Karpas-422 (cell line): Measurements from ENCODE around the gene GID4. TPM values are rescaled to one million over a fixed set of nuclear protein-coding genes. Genes with fewer than 3 reads are reported as not detected.
A peak's percentile ranks its signal among the peaks of the same experiment; 100 is the strongest.

Source experiments
- DNase-seq: peaks from one replicate; pipeline ENCODE4 v3.0.0-alpha.2; 2015
- H2AFZ ChIP-seq: fragments of 200-600 bp; sonication (generic); 2 replicates; pipeline ENCODE4 v1.6.1; 2014; ENCODE audit warnings: antibody characterized with exemption, low read length, mixed read lengths
- H3K27ac ChIP-seq: fragments of 200-600 bp; sonication (generic); 2 replicates; pipeline ENCODE4 v1.5.1; 2014; ENCODE audit warnings: mild to moderate bottlenecking, low read length, moderate library complexity
- H3K27me3 ChIP-seq: fragments of 200-600 bp; sonication (generic); 2 replicates; pipeline ENCODE4 v1.6.1; 2014; ENCODE audit warnings: low read length, mixed read lengths
- H3K36me3 ChIP-seq: fragments of 200-600 bp; sonication (generic); 2 replicates; pipeline ENCODE4 v1.6.1; 2014; ENCODE audit warnings: low read length, mixed read lengths; ENCODE audit not compliant: insufficient read depth
- H3K4me1 ChIP-seq: fragments of 200-600 bp; sonication (generic); 2 replicates; pipeline ENCODE4 v1.6.1; 2014; ENCODE audit warnings: mild to moderate bottlenecking, low read length, mixed read lengths
- H3K4me2 ChIP-seq: fragments of 200-600 bp; sonication (generic); 2 replicates; pipeline ENCODE4 v1.6.1; 2014; ENCODE audit warnings: low read length, low read depth, mild to moderate bottlenecking; ENCODE audit not compliant: poor library complexity, severe bottlenecking
- H3K4me3 ChIP-seq: fragments of 200-600 bp; sonication (generic); 2 replicates; pipeline ENCODE4 v1.5.1; 2014; ENCODE audit warnings: mild to moderate bottlenecking, antibody characterized with exemption, low read length, mixed read lengths
- H3K79me2 ChIP-seq: fragments of 200-600 bp; sonication (generic); 2 replicates; pipeline ENCODE4 v1.6.1; 2014; ENCODE audit warnings: mild to moderate bottlenecking, low read length, mixed read lengths
- H3K9ac ChIP-seq: fragments of 200-600 bp; sonication (generic); 2 replicates; pipeline ENCODE4 v1.6.0; 2014; ENCODE audit warnings: low read length
- H3K9me2 ChIP-seq: fragments of 200-600 bp; sonication (generic), shearing (Covaris generic); replicated peaks from 2 replicates; pipeline ENCODE4 v1.6.0; 2014; ENCODE audit warnings: mild to moderate bottlenecking, low read length, moderate library complexity; ENCODE audit not compliant: insufficient read depth
- H3K9me3 ChIP-seq: fragments of 300-700, 200-600 bp; sonication (generic); 2 replicates; pipeline ENCODE4 v1.6.1; 2014; ENCODE audit warnings: low read length, mixed read lengths
- H4K20me1 ChIP-seq: fragments of 200-600 bp; sonication (generic); 2 replicates; pipeline ENCODE4 v1.6.1; 2014; ENCODE audit warnings: mild to moderate bottlenecking, antibody characterized with exemption, low read length, low read depth; ENCODE audit not compliant: insufficient read depth
- total RNA-seq: library from RNA; depleted of rRNA; stranded (reverse); fragments of >200 nt; shearing (Covaris generic); gene quantifications from 2 replicates; pipeline ENCODE4 v1.2.3, GENCODE V29; 2014; ENCODE audit warnings: low replicate concordance

Gene GID4
- total RNA-seq, 1 experiment from 2014 or later, result 8.9 TPM

DNA sequence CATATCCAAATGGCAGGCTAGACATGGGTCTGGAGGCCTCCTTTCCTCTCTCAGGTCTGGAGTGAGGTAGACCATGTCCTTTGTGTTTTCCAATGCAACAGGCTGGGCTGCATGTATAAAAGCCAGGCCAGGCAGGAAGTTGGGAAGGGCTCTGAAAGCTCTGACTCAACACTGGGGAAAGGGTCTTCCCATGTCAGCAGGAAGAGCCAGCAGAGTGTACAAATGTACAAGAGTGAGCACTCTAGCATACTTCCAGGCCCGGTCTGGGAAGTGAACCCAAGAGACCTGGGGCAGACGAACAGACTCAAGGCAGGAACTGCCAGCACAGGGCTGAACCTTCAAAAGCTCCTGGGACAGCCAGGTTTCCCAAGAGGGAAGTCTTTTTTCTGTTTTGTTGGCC, 7.3 kb upstream of the GID4 start:
- H3K4me2 ChIP-seq, result no peak overlapping the region
- H3K79me2 ChIP-seq, result peaks cover 75% of the 10 kb centered on the region
- H3K36me3 ChIP-seq, result peaks cover 7% of the 10 kb centered on the region; the same call in 1 of the 2 replicates
- peaks cover 39% of the 10 kb centered on the region for H3K4me1 ChIP-seq
- no peak overlapping the region for H3K4me3 ChIP-seq
- no peak for DNase-seq
- no peaks in the 10 kb centered on the region for H3K27me3 ChIP-seq
- no peaks in the 10 kb centered on the region for H4K20me1 ChIP-seq
- no peaks in the 10 kb centered on the region for H3K9me2 ChIP-seq
- H3K9me3 ChIP-seq, result no peaks in the 10 kb centered on the region
- H2AFZ ChIP-seq, result no peak overlapping the region
- peak overlapping the region; percentile 19; the same call in 1 of the 2 replicates for H3K9ac ChIP-seq
- no peak overlapping the region for H3K27ac ChIP-seq

DNA sequence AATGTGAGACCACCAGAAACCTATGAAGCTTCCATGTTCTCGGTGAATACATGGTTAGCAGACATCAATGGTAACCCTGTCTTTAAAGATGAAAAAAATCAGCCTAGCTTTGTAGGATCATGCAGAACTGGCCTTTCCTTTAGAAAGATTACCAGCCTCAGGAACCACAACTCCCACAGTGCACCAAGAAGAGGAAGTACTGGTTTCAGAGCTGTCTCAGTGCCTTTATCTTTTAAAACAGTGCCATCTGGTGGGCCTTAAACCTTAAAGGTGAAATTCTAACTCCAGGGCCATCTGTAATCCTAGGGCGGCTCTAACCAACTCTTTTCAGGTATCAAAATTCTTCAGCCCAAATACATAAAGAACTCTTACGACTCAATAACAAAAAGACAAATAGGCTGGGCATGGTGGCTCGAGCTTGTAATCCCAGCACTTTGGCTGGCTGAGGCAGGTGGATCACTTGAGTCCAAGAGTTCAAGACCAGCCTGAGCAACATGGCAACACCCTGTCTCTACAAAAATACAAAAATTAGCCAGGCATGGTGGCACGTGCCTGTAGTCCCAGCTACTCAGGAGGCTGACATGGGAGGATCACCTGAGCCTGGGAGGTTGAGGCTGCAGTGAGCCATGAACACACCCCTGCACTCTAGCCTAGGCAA, 5.6 kb upstream of the GID4 start:
- H3K27me3 ChIP-seq, result no peaks in the 10 kb centered on the region
- H2AFZ ChIP-seq, result no peak overlapping the region
- H3K79me2 ChIP-seq, result peaks cover 84% of the 10 kb centered on the region
- H3K27ac ChIP-seq, result no peak overlapping the region
- H3K36me3 ChIP-seq, result no peaks in the 10 kb centered on the region
- no peaks in the 10 kb centered on the region for H3K9me3 ChIP-seq
- peak; percentile 94 for DNase-seq
- no peaks in the 10 kb centered on the region for H4K20me1 ChIP-seq
- H3K9me2 ChIP-seq, result no peaks in the 10 kb centered on the region
- H3K4me1 ChIP-seq, result peaks cover 52% of the 10 kb centered on the region
- no peak overlapping the region; the same call in 1 of the 2 replicates for H3K9ac ChIP-seq
- no peak overlapping the region for H3K4me3 ChIP-seq
- H3K4me2 ChIP-seq, result peak overlapping the region; percentile 15

DNA sequence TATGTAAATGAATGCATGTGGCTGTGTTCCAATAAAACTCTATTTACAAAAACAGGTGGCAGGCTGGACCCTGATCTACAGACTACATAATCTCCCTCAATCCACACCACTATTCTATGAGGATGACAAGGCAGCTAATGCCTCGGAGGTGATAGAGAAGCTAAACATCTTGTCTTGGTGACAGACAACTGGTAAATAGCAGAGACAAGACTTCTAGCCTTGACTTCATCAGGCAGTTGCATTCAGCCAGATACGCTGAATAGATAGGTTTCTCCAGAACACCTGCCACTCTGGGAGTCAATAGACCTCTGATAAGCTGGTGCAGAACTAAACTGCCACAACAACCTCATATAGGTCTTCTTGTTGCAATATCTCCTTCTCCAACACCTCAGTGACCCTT, 3.5 kb upstream of the GID4 start:
- Histone ChIP-seq H3K4me3 (no peak overlapping the region), H3K4me1 (peaks cover 58% of the 10 kb centered on the region), H4K20me1 (no peaks in the 10 kb centered on the region), H3K4me2 (no peak overlapping the region), H3K27me3 (no peaks in the 10 kb centered on the region), H3K9ac (no peak overlapping the region), H3K79me2 (peaks cover 90% of the 10 kb centered on the region), H3K9me2 (no peaks in the 10 kb centered on the region), H3K27ac (no peak overlapping the region), H3K9me3 (no peaks in the 10 kb centered on the region), H3K36me3 (no peaks in the 10 kb centered on the region), H2AFZ (no peak overlapping the region)
- no peak for DNase-seq

GRCh38 chr17:18037486-18037885, 1.7 kb upstream of the GID4 start:
- Histone ChIP-seq H3K9me3 (no peaks in the 10 kb centered on the region), H3K4me3 (peak overlapping the region; percentile 81), H3K79me2 (peaks cover 92% of the 10 kb centered on the region), H3K9me2 (no peaks in the 10 kb centered on the region), H3K4me2 (peak overlapping the region; percentile 92), H2AFZ (no peak overlapping the region), H3K4me1 (peaks cover 68% of the 10 kb centered on the region), H3K9ac (peak overlapping the region; percentile 89), H4K20me1 (no peaks in the 10 kb centered on the region), H3K27ac (peak overlapping the region; percentile 70), H3K36me3 (no peaks in the 10 kb centered on the region), H3K27me3 (no peaks in the 10 kb centered on the region)
- DNase-seq, result peak; percentile 76

DNA sequence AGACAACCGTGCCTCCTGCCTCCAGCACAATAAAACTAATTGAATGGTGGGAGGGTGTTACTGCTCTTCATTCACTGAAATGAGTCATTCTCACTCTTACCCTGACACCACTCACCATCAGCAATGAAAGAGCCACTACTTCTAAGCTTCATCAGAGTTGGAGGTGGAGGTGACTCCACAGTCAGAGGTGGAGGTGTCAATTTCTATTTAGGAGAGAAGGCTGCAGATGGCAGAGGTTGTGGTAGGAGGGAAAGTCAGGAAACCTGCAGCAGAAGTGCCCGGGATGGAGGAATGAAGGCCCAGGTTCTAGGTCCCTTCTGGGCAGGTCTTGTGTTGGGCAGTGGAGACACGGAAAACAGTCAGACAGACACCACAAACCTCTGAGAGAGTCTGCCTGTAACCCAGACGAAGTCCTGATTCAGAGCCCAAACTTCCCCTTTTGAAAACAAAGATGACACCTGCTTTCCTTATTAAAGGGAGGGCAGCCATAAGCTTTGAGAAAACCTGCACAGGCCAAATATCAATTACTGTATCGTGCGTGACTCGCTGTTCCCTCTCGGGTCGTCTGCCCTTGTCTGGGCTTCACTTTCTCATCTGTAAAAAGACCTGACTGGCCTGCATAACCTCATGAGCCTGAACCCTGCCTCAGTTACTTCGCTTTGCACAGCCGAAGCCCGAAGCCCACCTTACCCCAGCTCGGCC, 908 bp upstream of the GID4 start:
- peaks cover 92% of the 10 kb centered on the region for H3K79me2 ChIP-seq
- peak; percentile 86 for DNase-seq

GRCh38 chr17:18039535-18040260, 490 bp downstream of the GID4 start:
- peaks cover 94% of the 10 kb centered on the region for H3K79me2 ChIP-seq
- no peaks in the 10 kb centered on the region for H3K27me3 ChIP-seq
- DNase-seq, result peak; percentile 75
- peak overlapping the region; percentile 82 for H3K9ac ChIP-seq
- H4K20me1 ChIP-seq, result no peaks in the 10 kb centered on the region
- H3K36me3 ChIP-seq, result no peaks in the 10 kb centered on the region
- peak overlapping the region; percentile 23; the same call in 1 of the 2 replicates for H3K27ac ChIP-seq
- peak overlapping the region; percentile 89 for H3K4me2 ChIP-seq
- peak overlapping the region; percentile 81 for H3K4me3 ChIP-seq
- H2AFZ ChIP-seq, result peak overlapping the region; percentile 75; the same call in 1 of the 2 replicates
- no peaks in the 10 kb centered on the region for H3K9me2 ChIP-seq
- H3K4me1 ChIP-seq, result peaks cover 63% of the 10 kb centered on the region
- no peaks in the 10 kb centered on the region for H3K9me3 ChIP-seq

More for the DNA sequence above, 908 bp upstream of the GID4 start:
- Histone ChIP-seq H4K20me1 (no peaks in the 10 kb centered on the region), H3K9me3 (no peaks in the 10 kb centered on the region), H3K4me3 (peak overlapping the region; percentile 81), H3K4me1 (peaks cover 68% of the 10 kb centered on the region), H2AFZ (peak overlapping the region; percentile 69; the same call in 1 of the 2 replicates), H3K9me2 (no peaks in the 10 kb centered on the region), H3K9ac (peak overlapping the region; percentile 89), H3K4me2 (peak overlapping the region; percentile 92), H3K27ac (peak overlapping the region; percentile 70), H3K36me3 (no peaks in the 10 kb centered on the region), H3K27me3 (no peaks in the 10 kb centered on the region)

DNA sequence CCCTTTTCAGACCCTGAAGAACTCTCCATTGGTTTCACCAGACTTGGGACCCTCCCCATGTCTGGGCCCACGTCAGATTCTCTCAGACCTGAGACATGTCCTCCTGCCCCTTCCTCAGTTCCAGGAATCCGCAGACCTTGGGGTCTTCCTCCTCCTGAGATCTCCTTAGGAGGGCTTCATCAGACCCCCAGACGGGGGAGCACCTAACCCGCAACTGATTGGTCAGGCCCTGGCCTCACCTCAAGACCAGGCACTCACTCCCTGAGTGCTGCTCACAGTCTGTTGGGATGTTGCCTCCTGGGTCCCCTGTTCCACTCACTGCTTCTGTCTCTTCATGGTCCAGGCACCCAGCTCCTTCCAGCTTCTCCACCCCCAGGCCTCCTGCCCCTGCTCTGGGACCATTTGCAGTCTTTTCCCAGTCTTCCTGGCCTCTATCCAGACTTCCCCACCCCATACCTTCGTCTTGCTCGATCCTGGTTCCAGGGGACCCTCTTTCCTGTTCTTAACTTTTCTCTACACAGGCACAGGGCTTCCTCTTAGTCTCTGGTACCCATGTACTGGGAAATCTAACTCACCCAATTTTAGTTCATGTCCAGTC, 1.2 kb downstream of the GID4 start:
- peaks cover 90% of the 10 kb centered on the region for H3K79me2 ChIP-seq

More for the DNA sequence above, 1.2 kb downstream of the GID4 start:
- H3K4me1 ChIP-seq, result peaks cover 59% of the 10 kb centered on the region
- peak overlapping the region; percentile 89 for H3K4me2 ChIP-seq
- no peaks in the 10 kb centered on the region for H3K9me2 ChIP-seq
- no peaks in the 10 kb centered on the region for H3K9me3 ChIP-seq
- H3K9ac ChIP-seq, result peak overlapping the region; percentile 82
- H3K36me3 ChIP-seq, result no peaks in the 10 kb centered on the region
- no peak overlapping the region for H2AFZ ChIP-seq
- no peaks in the 10 kb centered on the region for H4K20me1 ChIP-seq
- H3K4me3 ChIP-seq, result peak overlapping the region; percentile 81
- no peaks in the 10 kb centered on the region for H3K27me3 ChIP-seq
- DNase-seq, result no peak
- H3K27ac ChIP-seq, result peak overlapping the region; percentile 23; the same call in 1 of the 2 replicates
